GF-D8 (cell line): ENCODE results near the gene FAM219A.
A peak's percentile ranks its signal among the peaks of the same experiment; 100 is the strongest.

Experiments used
- DNase-seq: peaks from one replicate; lab custom pipeline; 2025; lab: John Stamatoyannopoulos, UW

The FAM219A gene

DNA sequence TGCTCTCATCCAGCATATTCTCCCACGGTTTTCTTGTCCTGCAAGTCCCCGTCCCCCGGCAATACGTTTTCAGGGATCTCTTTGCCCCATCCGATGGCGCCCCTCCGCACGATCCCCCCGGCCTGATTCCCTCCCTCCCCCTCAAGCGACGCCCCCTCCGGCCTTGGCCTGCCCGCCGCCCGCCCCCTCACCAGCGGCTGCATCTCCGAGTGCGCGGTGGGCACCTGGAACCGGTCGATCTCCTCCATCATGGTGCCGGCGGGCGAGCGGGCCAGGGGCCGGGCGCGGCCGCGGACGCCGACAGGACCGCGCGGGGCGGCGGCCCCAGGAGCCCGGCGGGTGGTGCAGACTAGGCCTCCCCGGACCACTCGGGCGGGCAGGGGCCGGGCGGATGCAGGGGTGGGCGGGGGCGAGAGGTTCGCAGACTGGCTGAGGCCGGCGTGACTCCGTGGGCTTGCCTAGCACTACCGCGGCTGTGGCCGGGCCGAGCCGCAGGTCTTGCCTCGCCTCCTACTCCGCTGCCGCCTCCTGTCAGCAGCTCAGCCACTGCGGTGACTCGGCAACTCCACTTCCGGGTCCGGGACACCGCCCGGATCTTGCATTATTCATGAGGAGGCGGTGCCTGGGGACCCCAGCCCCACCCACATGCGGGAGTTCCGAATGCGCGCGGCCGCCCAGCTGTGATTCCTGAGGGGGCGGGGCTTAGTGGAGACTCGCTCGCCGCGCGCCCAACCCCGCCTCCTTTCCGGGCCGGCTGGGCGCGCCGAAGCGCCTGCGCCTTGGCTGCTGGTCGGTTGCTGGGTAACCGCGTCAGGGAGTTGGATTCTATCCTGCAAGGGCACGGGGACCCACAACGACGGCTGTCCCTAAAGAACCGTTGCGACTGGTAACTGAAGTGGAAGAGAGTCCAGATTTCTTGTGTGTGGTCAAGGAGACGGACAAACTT is at the start of gene FAM219A, which contains the start of gene DNAI1:
Gene FAM219A (minus strand): TSS at position 558 of the 946 bp plus-strand sequence. CDS start 307 bp downstream, at position 251.
Gene DNAI1 (plus strand): TSS at position 793 of the 946 bp plus-strand sequence. CDS start 201 bp downstream, outside the sequence.
- DNase-seq: peak; percentile 90

- no peak for DNase-seq
Observed at GRCh38 chr9:34507966-34508365, 49.6 kb upstream of the FAM219A start.

DNA sequence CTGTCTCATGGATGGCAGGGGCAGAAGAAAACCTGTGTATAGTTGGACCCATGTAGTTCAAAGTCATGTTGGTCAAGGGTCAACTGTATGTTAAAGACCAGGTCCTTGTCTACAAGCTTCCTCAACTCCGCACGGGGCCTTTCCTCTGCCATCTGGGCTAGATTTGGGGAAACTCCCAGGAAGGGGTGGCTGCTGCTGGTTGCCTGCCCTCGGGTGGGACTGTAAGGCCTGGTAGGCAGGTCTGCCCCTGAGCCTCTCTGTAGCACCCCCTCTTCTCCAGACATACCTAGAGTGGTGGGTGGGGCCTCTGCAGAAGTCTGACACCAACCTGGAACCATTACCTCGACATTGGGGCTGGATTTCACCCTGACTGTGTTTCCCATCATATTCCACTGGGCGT is 49.2 kb upstream of the FAM219A start:
- DNase-seq: no peak

DNA sequence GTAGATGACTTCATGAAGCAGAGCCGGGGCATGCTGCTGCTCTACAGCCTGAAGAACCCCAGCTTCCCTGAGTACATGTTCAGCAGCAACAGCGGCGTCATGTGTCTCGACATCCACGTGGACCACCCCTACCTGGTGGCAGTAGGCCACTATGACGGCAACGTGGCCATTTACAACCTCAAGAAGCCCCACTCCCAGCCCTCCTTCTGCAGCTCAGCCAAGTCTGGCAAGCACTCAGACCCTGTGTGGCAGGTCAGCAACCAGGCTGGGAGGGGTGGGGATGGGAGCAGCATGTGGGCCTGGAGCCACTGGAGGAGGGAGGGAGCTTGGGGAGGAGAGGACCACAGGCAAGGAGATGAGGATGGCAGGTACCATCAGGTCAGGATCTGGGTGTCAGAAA is 48.3 kb upstream of the FAM219A start:
- DNase-seq: no peak

DNA sequence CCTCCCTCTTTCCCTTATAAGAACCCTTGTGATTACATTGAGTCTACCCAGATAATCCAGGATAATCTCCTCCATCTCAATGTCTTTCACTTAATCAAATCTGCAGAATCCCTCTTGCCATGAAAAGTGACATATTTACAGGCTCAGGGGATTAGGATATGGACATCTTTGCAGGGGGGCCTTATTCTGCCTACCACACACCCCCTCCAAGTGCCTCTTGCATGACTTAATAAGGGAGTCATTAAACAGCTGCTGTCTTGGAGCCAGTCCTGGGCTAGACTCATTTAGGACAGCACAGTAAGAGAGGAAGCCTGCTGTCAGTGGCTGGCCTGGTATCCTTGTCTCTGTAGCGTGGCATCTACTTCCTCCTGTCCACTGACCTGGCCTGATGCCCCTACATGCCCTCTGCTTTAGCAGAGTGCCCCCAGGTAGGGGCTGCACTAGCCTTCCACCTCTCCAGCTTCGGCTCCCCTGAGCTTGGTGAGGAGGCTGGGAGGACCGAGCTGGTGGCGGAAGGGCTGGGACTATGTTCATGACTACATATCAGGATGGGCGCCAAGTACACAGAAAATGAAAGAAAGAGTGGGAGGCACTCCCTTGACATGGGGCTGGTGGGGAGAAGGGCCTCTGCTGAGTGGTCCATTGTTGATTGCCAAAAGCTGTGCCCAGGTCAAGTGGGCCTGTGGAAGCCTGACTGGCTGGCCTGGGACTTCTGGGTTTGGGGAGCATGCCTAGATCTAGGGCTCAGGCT is 47.2 kb upstream of the FAM219A start:
- DNase-seq: no peak

DNA sequence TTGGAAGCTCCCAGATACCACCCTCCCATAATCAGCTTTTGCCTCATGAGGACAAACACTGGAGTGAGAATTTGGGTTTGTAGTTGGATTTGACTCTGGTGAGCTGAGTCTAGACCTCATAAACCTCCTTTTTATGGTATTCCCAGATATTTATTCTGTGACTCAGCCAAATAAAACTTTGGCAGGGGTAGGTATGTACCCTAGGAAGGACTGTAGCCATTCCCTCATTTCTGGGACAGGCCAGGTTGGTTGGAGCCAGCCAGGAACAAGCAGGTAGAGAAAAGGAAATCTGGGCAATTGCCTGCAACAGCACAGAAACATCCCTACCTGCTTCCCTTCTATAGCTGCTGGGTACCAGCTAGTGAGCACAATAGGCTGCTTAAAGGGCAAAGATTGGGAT is 45.0 kb upstream of the FAM219A start:
- DNase-seq: no peak

DNA sequence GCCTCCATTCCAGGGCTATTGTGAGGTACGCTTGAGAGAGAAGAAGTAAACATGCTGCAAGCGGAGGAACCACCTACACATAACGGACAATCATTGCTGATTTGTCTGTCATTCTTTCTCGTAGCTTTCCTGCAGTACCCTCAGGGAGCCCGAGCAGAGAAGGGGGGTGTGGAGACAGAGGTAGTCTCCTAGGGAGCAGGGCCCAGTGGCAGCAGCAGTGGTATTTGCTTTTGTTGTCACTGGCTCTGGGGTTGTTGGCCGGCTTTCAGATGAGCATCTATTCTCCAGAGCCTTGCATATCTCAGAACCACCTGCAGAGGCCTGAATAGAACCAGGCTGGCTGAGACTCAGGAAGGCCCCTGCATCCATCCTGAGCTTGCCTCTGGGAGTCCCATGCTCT is 44.5 kb upstream of the FAM219A start:
- DNase-seq: no peak

DNA sequence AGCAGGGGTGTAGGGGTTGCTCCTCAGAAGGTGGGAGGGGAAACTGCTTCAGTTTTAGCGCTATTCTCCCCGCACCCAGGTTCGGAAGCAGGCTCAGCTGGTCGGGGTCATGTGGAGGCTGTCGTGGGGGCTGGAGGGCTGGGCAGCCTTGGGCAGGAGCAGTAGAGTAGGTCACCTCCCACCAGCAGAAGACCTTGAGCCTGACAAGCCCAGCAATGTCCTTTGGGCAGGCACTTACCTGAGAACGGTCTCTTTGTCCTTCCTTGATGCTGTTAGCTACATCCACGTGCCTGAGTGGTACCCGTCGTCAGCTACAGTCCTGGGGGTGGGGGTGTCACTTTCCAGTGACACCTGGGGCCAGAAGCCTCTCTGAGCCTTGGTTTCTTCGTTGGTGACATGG is 44.1 kb upstream of the FAM219A start:
- DNase-seq: no peak

DNA sequence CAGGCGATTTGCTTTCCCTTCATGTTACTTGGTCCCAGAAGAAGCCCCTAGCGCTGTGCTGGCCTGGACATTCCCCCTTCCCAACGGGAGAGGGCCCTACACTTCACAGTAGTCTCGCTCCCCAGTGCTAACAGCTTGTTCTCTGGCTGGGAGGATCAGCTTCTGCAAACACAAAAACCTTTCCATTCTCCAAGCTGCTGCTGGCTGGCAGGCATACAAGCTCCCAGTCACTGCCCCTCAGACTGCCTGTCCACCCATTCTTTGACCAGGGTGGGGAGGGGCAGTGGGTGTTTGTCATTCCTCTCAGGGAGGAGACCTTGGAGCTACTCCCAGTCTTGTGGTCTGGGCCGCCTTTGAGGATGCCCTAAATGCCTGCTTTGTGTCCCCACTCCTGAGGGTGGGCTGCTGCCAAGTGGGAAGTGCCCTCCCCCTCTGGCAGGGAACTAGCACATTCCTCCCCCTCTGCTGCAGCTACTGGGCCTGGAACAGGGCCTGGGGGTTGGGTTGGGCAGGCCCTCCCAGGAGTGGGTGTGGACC is 43.6 kb upstream of the FAM219A start:
- DNase-seq: no peak

DNA sequence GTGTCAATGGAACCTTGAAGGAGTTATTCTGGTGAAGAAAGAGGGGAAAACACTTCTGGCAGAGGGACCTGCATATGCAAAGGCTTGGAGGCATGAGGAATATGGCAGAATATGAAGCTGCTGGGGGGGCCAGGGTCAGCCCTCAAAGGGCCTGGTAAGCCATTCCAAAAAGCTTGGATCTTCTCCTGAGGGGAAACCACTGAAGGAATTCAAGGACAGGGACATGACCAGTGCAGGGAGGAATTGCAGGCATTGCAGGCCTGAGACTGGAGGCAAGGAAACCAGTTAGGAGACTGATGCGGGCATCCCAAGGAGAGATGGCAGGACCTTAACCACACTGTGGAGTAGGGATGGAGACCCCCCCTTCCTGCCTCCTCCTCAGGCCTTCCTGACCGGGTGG is 43.0 kb upstream of the FAM219A start:
- DNase-seq: no peak

- no peak for DNase-seq
Observed at GRCh38 chr9:34500623-34501267, 42.4 kb upstream of the FAM219A start.

DNA sequence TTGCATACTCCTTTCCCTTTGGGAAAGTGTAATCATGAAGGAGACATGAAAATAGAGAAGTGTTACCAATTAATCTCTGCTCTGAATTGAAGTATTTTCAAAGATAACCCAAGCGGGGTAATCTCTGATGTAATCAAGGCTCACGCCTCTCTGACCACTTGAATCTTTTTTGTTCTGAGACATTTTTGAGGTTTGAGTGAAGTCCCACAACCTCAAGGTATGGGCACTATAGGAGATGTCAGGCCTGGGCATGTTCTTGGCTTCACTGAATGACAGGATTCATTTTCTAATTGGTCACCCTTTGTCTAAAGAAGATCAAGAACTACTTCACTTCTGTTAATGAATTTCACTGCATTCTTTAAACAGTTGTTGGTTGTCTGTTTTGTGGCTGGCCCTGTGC is 40.7 kb upstream of the FAM219A start:
- DNase-seq: no peak

DNA sequence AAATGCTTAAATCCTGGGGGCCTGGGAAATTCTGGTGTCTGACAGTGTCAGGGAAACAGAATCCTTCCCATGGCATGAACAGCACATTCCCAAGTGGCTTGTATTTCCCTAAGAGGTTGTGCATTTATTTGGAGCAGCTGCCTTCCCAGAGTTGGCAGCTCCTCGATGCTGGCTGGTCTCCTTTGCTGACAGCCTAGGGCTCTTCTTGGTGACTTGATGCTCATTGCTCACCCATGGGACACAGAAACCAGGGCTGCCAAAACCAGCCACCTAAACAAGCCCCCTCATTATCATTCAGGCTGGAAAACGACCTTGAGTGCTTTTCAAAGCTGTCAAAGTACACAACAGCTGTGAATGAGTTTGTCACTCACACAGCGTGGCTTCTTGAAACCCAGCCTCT is 40.2 kb upstream of the FAM219A start:
- no peak for DNase-seq

- DNase-seq: no peak
Observed at GRCh38 chr9:34496149-34496712, 37.9 kb upstream of the FAM219A start.

DNA sequence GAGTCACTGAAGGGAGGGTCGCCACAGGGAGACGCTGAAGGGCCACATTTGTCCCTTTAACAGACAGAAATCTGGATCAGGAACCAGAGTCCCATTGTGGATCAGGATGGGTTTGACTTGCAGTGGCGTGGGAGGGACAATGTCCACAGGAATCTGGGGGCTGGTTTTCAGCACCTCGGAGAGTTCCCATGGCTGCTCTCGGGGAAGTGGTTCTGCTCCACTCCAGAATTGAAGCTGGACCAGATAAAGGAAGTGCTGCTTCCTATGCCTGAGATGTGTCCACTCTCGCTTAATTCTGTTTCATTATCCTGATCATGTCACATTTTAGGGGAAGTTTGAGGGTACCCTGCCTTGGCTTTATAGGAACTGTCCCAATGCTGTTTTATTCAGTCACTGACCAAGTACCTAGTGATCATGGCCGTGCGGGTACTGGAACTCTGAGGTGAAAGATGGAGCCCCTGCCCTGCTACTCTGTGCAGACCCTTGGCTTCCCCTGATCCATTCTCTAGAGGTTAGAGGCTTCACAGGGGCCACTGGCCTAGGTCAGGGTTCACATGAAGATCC is 35.7 kb upstream of the FAM219A start:
- no peak for DNase-seq

- no peak for DNase-seq
Observed at GRCh38 chr9:34492051-34492450, 33.7 kb upstream of the FAM219A start.

- DNase-seq: no peak
Observed at GRCh38 chr9:34491596-34491995, 33.2 kb upstream of the FAM219A start.

DNA sequence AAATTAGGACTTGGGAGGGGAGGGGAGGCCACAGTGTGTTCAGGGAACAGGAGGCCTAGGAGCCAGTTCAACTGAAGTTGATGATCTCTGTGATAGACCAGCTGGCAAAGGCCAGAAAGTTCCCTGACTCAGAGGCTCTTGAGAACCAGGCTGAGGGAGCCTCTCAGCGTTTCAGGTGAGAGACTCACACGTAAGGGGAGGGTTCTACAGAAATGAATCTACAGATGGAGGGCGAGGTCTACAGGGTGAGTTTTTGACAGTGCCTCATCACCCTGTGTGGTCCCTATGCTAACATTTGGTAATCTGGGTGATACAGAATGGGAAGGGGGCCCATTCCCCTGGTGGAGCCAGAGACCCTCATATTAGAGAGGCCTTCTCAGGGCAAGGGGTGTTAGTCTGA is 32.4 kb upstream of the FAM219A start:
- DNase-seq: no peak

GRCh38 chr9:34490360-34490759 is 32.0 kb upstream of the FAM219A start:
- no peak for DNase-seq

DNA sequence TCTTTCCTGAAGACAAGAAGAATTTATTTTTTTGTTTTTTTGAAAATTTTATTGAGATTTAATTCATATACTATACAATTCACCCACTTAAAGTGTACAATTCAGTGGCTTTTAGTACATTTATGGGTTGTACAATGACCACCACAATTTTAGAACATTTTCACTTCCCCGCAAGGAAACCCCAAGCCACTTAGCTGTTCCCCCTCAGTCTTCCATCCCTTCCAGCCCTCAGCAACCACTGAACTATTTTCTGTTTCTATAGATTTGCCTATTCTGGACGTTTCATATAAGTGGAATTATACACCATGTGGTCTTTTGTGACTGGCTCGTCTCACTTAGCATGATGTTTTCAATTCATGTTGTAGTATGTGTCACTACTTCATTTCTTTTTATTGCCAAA is 28.2 kb upstream of the FAM219A start:
- no peak for DNase-seq

GRCh38 chr9:34485822-34486221 is 27.5 kb upstream of the FAM219A start:
- no peak for DNase-seq

DNA sequence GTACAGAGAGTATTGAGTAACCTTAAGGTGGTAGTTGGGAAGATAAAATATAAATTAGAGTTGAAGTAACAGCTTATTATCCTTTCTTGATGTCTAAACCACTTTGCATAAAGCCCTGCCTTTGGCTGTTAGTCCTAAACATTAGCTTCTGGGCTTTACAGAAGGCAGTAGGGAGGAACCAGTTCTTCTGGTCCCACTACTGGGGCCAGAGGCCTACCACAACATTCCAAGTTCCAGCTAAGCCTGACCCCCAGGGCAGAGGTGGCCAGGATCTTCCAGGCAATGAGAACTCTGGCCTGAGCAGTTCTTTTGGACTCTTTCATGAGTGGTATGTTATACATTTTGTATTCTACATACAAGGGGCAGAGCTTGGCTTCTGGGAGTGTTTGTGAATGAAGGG is 26.3 kb upstream of the FAM219A start:
- DNase-seq: no peak
